ENCODE data around the gene MSL3B.

DNA sequence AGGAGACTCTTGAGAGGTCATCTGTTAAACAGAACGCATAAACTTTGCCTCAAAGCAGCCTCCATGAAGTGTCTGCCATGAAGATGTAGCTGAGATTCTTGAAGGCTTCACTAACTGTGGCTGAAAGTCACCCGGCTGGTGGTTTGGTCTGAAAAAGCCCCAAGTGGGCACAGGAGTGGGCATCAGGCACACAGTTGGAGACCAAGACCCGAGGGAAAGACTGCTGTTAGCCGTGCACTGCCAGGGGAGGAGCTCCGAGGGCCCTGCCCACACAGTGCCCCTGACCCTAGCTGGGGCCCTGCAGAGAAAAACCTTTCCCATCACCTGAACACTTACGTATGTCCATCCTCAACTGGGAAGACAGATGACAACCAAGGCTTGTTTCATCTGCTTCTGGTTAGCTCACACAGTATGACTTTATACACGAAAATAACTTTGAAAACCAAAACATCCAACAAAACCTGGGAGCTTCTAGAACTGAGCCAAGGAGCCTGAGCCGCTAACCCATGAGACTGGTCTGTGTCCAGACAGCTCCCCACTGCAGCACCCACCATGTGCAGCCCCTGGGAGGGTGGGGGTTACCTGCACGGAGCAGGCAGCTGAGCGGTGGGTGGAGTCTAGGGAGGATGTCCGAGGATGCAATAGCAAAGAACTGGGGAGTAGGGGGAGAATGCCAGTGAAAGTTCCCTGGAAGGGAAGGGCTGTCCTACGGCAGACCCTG is 29.3 kb downstream of the MSL3B start:
- TF ChIP-seq, protein P1, sequence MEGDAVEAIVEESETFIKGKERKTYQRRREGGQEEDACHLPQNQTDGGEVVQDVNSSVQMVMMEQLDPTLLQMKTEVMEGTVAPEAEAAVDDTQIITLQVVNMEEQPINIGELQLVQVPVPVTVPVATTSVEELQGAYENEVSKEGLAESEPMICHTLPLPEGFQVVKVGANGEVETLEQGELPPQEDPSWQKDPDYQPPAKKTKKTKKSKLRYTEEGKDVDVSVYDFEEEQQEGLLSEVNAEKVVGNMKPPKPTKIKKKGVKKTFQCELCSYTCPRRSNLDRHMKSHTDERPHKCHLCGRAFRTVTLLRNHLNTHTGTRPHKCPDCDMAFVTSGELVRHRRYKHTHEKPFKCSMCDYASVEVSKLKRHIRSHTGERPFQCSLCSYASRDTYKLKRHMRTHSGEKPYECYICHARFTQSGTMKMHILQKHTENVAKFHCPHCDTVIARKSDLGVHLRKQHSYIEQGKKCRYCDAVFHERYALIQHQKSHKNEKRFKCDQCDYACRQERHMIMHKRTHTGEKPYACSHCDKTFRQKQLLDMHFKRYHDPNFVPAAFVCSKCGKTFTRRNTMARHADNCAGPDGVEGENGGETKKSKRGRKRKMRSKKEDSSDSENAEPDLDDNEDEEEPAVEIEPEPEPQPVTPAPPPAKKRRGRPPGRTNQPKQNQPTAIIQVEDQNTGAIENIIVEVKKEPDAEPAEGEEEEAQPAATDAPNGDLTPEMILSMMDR (IDR thresholded peaks at IDR 0.05) = no peak
- no peak for TF ChIP-seq POLR2A (IDR thresholded peaks at IDR 0.05)

Data from adrenal gland (tissue), 5 donors.